Kidney (tissue), 14 donors: ENCODE measurements around the gene BPIFA3. TPM values are rescaled to one million over a fixed set of nuclear protein-coding genes. Genes with fewer than 3 reads are reported as not detected.

Experiments used
- DNase-seq, 5 donors: peaks; one replicate each; pipeline ENCODE4 v3.0.0-alpha.2; 2013 to 2020
- FAIRE-seq: peaks from 2 replicates; lab custom pipeline; 2012; peaks lifted over from hg19 to GRCh38; lab: Jason Lieb, UNC
- H3K27ac ChIP-seq, 2 donors: one replicate each; pipeline ENCODE4 v1.7.0; 2013; ENCODE audit warnings: low read depth in 2 of 2, low read length in 2 of 2, inconsistent platforms in 1 of 2
- H3K27me3 ChIP-seq: one replicate; pipeline ENCODE4 v1.7.1; 2013; ENCODE audit warnings: low read length, inconsistent platforms; ENCODE audit not compliant: control insufficient read depth, insufficient read depth
- H3K36me3 ChIP-seq, 3 donors: one replicate each; pipeline versions ENCODE4 v1.7.0 to v1.7.1; 2013; ENCODE audit warnings: low read length in 3 of 3, control low read depth in 1 of 3, inconsistent platforms in 1 of 3; ENCODE audit not compliant: insufficient read depth in 3 of 3, control insufficient read depth in 2 of 3
- H3K4me1 ChIP-seq, 3 donors: one replicate each; pipeline versions ENCODE4 v1.7.0 to v1.7.1; 2013; ENCODE audit warnings: low read length in 3 of 3, inconsistent platforms in 1 of 3, low read depth in 1 of 3; ENCODE audit not compliant: control insufficient read depth in 2 of 3, insufficient read depth in 2 of 3
- H3K4me3 ChIP-seq, 3 donors: one replicate each; pipeline versions ENCODE4 v1.7.0 to v1.8.1; 2013; ENCODE audit warnings: low read length in 3 of 3, control low read depth in 1 of 3, inconsistent platforms in 1 of 3
- H3K9ac ChIP-seq, 3 donors: one replicate each; pipeline versions ENCODE4 v1.7.0 to v1.7.1; 2013; ENCODE audit warnings: low read length in 3 of 3, control low read depth in 1 of 3, inconsistent platforms in 1 of 3
- H3K9me3 ChIP-seq, 3 donors: one replicate each; pipeline versions ENCODE4 v1.7.0 to v1.7.1; 2013; ENCODE audit warnings: low read length in 3 of 3, control low read depth in 1 of 3, inconsistent platforms in 1 of 3; ENCODE audit not compliant: control insufficient read depth in 2 of 3, insufficient read depth in 1 of 3
- CTCF ChIP-seq: IDR thresholded peaks from 3 replicates; pipeline ENCODE4 v1.5.1; 2012; ENCODE audit warnings: mild to moderate bottlenecking, moderate library complexity, borderline replicate concordance; ENCODE audit not compliant: insufficient read depth; ENCODE audit errors: extremely low read depth
- intact Hi-C: fragments of 100-400 bp; cut with DNase I; formaldehyde crosslinking; loops from one replicate; pipeline ENCODE4 v1.11.1; 2022
- polyA plus RNA-seq: library from polyadenylated mRNA; stranded (reverse); fragments of 350-450 nt; fragmentation: Illumina TruSeq; extraction: RNeasy Lipid Tissue Mini Kit (QIAGEN cat#74804); gene quantifications from one replicate; pipeline ENCODE4 v1.2.3, GENCODE V29; 2014; ENCODE audit warnings: low read depth, low replicate concordance; ENCODE audit not compliant: insufficient read depth
- total RNA-seq: library from RNA; stranded (reverse); fragmentation: NEBNext Ultra II Directional; extraction: Animal tissue kit (Norgen Biotek cat#: 25700); gene quantifications from one replicate; pipeline ENCODE4 v1.2.1, GENCODE V29; 2021
- donor health status: control.
- donor health status: control.
- donor health status: control.
- donor health status: control.
- donor health status: control.
- donor health status: DM: yes; HTN: yes; CAD: no.
- donor health status: Normal renal cell carcinoma (clear cell type).

Gene BPIFA3
- total and polyA plus RNA-seq, 2 donors from 2014 or later, result not detected

- DNase-seq (no peak), FAIRE-seq (no peak)
- Histone ChIP-seq H3K27me3 (no peaks in the 10 kb centered on the region), H3K9ac (no peak overlapping the region), H3K4me3 (no peak overlapping the region), H3K27ac (no peak overlapping the region), H3K4me1 (peaks cover 0 to 3% (median 0%) of the 10 kb centered on the region in 3 donors), H3K9me3 (no peaks in the 10 kb centered on the region), H3K36me3 (no peaks in the 10 kb centered on the region)
- intact Hi-C loops, result no loop called here
- no peak for TF ChIP-seq CTCF
These were observed 35.3 kb downstream of the BPIFA3 start for GRCh38 chr20:33252460-33252859.

- no peak for TF ChIP-seq CTCF
- Histone ChIP-seq H3K4me3 (no peak overlapping the region), H3K9me3 (no peaks in the 10 kb centered on the region), H3K36me3 (no peaks in the 10 kb centered on the region), H3K4me1 (peaks cover 0 to 3% (median 0%) of the 10 kb centered on the region in 3 donors), H3K9ac (no peak overlapping the region), H3K27ac (no peak overlapping the region), H3K27me3 (no peaks in the 10 kb centered on the region)
- DNase-seq (no peak), FAIRE-seq (no peak)
- intact Hi-C loops, result no loop called here
These were observed 37.9 kb downstream of the BPIFA3 start for GRCh38 chr20:33255005-33255404.

GRCh38 chr20:33257237-33257636 lies 40.1 kb downstream of the BPIFA3 start:
- no peaks in the 10 kb centered on the region for H3K9me3 ChIP-seq
- no peaks in the 10 kb centered on the region for H3K27me3 ChIP-seq
- no peaks in the 10 kb centered on the region for H3K4me1 ChIP-seq
- intact Hi-C loops, result no loop called here
- no peak for TF ChIP-seq CTCF
- no peaks in the 10 kb centered on the region for H3K36me3 ChIP-seq
- no peak overlapping the region for H3K4me3 ChIP-seq
- no peak for FAIRE-seq
- H3K9ac ChIP-seq, result no peak overlapping the region
- DNase-seq, result no peak
- no peak overlapping the region for H3K27ac ChIP-seq

- intact Hi-C loops, result no loop called here
- no peak for FAIRE-seq
- TF ChIP-seq CTCF, result no peak
- Histone ChIP-seq H3K27ac (no peak overlapping the region), H3K4me3 (no peak overlapping the region), H3K9ac (no peak overlapping the region), H3K36me3 (no peaks in the 10 kb centered on the region), H3K27me3 (no peaks in the 10 kb centered on the region), H3K4me1 (no peaks in the 10 kb centered on the region), H3K9me3 (no peaks in the 10 kb centered on the region)
- no peak for DNase-seq
These were observed 42.2 kb downstream of the BPIFA3 start for GRCh38 chr20:33259371-33259770.
